ENCODE results near the gene COQ2.
"Not testable (repeated sequence)": the region's sequence is repeated elsewhere in the genome, so short reads cannot be mapped to it uniquely, and the experiment has no call there.

Gene COQ2

GRCh38 chr4:83284193-83285054 is at the start of gene COQ2:
COQ2 (minus strand) TSS chr4:83284798; CDS start chr4:83284764, 34 bp downstream.
- DNase-seq, result peak; percentile 66

- no peak for DNase-seq
Observed at GRCh38 chr4:83331956-83332355, 47.4 kb upstream of the COQ2 start.

GRCh38 chr4:83329521-83330110 is 45.0 kb upstream of the COQ2 start:
- DNase-seq, result no peak

GRCh38 chr4:83328521-83329187 is 44.1 kb upstream of the COQ2 start:
- no peak for DNase-seq

DNA sequence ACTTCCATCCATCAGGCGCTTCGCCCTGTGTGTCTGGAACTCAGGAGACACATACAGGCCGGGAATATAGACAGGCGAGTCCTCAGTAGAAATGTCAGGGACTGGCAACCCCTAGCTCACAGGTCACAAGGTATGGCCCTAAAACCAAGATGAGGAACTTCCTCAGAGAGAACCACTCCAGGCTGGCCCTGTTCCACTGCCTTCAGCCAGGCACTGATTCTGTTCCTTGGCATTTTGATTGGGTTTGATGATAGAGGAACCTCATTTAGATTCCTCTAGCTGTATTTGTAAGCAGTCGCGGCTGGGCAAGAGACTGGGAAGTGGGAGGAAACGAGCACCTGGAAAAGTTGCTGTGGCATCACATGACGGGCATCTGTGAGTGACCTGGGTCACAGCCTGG is 41.9 kb upstream of the COQ2 start:
- DNase-seq, result no peak

DNA sequence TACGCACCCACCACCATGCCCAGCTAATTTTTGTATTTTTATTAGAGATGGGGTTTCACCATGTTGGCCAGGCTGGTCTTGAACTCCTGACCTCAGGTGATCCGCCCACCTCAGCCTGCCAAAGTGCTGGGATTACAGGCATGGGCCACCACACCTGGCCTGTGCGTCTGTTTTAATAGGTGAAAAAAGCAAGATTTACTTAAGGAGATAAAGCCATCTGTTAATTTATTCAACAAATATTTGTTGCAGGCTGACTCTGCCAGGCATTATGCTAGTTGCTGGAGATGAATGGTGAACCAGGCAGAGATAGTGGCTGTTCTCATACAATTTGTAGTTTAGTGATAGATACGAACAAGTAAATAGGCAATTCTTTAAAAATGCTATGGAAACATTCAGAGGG is 40.7 kb upstream of the COQ2 start:
- DNase-seq, result not testable (repeated sequence)

DNA sequence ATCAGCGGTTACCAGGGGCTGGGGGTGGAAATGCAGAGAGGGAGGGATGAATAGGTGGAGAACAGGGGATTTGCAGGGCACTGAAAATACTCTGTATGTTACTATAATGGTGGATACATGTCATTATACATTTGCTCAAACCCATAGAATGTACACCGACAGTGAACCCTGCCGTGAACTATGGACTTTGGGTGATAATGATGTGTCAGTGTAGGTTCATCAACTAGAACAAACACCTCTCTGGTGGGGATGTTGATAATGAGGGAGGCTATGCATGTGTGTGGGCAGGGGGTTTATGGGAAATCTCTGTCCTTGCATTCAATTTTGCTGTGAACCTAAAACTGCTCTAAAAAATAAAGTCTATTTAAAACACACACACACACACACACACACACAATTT is 38.5 kb upstream of the COQ2 start:
- no peak for DNase-seq

DNA sequence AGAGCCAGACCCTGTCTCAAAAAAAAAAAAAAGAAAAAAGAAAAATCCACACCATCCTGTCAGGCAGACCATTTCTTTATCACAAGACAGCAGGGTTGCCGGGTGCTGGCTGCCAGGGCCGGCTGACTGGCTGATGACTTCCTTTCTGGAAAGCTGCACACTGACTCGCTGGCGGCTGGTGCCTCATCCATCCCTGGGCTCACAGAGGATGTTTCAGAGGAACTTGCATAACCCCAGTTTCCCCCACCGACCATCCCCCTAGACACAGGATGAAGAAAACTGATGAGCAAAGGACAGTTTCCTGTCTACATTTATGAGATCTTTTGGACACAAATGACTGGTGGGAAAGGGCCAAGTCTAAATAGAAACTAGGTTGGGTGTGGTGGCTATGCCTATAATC is 36.0 kb upstream of the COQ2 start:
- DNase-seq, result no peak

DNA sequence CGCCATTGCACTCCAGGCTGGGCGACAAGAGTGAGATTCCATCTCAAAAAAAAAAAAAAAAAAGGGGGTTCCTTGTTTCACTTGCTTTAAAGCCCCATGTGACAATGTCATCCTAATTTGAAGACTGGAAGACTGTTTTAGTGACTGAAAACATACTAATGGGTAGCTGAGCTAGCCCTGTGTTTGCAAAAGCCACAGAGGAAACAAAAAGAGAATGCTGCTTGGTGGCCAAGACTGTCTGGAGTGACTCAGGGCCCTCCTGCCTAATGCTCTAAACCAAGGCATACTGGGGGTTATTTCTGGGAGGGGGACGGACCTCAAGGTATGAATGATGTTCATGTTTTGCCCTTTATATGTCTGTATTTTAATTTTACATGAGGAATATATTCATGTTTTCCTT is 34.1 kb upstream of the COQ2 start:
- no peak for DNase-seq

DNA sequence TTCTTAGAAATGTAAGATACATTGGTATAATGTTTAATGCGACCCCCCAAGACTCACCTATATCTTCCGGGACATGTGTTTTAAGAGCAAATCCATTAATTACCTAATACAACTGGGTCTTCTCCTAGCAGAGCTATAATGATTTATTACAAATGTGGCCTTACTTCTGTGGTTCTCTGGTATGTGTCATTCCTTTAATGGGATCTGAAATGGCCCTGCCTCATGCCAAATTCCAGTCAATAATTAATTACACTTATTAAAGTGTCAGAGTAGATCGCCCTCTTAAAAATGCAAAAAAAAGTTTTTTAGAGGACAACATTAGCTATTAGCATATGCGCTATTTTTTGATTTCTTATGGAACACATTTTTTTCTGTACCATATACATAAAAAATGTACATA is 33.1 kb upstream of the COQ2 start:
- no peak for DNase-seq

DNA sequence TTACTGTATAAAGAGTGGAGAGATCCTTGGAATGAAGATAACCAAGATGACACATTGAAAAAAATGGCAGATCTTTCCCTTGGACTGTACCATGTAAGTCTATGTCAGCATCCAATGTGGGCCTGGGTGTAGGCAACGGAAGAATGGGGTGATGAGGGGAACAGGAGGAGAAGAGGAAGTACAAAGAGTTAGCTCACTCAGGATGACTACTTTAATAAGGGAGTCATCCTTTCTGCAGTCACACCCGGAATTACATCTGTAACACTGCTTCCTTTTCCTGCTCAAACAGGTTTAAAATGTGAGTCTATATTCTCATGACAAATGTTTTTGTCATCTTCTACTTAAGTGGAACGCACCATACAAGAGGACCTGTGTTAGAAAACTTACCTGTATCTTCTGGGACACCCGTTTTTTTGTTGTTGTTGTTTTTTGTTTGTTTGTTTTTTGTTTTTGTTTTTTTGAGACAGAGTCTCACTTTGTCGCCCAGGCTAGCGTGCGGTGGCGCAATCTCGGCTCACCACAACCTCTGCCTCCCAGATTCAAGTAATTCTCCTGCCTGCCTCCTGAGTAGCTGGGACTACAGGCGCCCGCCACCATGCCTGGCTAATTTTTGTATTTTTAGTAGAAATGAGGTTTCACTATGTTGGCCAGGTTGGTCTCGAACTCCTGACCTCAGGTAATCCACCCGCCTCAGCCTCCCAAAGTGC is 32.0 kb upstream of the COQ2 start:
- no peak for DNase-seq

DNA sequence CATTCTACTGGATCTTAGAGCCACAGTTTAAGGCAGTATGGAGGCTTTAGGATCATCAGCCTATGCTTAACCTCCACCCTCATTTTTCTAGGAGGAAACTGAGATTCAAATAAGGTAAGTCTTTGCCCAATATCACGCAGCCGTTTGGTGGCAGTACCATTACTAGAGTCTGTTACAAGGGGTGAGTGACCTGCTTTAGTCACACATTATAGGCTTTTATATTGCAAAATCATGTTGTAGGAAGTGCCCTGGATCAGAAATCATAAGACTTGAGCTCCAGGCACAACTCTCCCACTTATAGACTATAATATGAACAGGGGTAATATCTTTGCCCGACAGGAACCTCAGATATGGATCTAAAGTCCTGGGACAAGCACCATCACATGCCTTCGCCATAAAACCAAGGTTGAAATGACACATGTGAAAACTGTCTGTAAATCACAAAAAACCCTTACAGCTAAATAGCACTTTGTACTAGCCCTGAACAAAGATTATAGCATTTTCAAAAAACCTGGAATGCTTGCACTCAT is 30.8 kb upstream of the COQ2 start:
- DNase-seq, result no peak

DNA sequence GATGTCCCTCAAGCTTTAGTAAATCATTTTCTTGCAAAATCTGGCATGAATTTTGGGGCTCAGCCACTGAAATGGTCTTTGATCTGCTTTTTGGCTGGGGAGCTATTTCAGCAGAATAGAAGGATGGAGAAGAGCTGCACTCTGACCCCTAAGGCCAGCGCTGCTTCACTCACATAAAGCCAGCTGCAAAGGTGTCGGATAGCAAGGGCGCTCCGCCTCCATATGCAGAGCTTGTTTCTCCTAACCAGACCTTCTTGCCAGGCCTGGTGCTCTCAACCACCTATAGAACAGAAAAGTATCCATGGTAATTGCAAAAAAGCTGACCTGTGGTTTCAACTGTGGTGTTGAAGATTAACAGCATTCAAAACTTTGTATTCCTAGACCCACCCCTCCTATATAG is 24.1 kb upstream of the COQ2 start:
- DNase-seq, result no peak

GRCh38 chr4:83307920-83308319 is 23.3 kb upstream of the COQ2 start:
- no peak for DNase-seq

DNA sequence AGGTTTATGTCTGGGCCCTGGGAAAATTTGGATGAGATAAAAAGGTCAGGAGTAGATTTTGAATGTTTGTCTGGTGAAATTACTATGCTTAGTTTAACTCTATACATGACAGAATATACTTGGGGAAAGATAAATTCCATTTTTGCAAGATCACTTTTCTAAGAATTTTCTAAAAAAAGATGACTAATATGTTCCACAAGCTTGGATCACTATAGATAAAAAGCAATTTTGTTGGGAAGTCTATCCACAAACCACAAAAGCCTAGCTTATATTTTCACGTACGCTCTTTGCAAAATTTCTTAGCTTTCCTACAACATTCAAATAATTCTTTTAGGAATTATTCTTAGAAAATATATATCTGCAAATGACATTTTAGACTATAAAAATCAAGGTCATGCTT is 20.6 kb upstream of the COQ2 start:
- DNase-seq, result no peak

- DNase-seq, result no peak
Observed at GRCh38 chr4:83297548-83298260, 13.1 kb upstream of the COQ2 start.

DNA sequence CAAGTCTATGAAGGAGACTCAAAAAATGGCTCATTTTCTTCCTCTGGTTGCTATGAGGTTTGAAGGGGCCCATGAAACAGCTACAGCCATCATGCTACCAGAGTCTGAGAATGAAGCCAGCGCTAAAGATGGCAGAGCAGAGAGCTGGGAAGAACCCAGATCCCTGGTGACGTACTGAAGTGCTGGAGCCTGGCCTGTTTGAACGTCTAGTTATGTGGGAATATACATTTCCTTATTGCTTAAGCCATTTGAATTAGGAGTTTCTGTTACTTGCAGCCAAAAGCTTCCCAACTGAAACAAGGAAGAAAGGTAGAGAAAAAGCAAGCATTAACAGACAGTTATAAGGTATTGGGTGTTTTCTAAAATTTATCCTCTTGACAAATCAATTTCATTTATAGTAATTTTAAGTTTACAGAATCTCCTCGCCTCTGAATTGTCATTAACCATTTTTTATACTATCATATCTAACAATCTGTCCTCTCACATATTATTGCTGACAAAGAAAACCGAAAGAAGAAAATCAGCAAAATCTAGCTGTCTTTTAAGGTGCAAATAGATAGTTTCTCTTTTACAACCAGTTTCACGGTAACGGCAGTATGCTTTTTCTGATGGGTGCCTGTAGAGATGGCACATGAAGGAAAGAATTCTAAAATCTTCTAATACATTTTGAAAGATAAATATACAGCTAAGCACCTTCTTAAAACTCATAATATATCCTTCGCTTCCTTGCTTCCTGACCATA is 8.9 kb upstream of the COQ2 start:
- DNase-seq, result no peak

- DNase-seq, result not testable (repeated sequence)
Observed at GRCh38 chr4:83290059-83290774, 5.6 kb upstream of the COQ2 start.

- DNase-seq, result not testable (repeated sequence)
Observed at GRCh38 chr4:83288381-83288780, 3.8 kb upstream of the COQ2 start.

DNA sequence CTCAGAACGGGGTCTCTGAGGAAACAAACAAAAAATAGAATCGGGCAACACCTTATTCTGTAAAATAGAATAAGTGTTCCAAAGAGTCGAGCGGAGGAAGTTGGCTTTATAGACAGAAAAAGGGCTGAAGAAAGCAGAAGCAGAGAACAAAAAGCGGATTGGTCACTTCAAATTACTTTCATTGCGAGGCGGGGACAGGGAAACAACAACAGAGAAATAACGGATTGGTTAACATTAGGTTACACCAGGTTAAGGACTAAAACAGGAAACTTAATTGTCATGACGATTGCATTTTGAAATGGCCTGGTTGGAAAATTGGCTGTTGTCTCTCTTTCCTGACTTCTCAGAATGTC is 433 bp upstream of the COQ2 start:
- DNase-seq, result peak; percentile 10

GRCh38 chr4:83283181-83283580 is 1.4 kb downstream of the COQ2 start:
- no peak for DNase-seq
